AG04450 (cell line): ENCODE measurements around the gene CHST9. TPM values are rescaled to one million over a fixed set of nuclear protein-coding genes. Genes with fewer than 3 reads are reported as not detected.

Source experiments
- CTCF ChIA-PET: fragments of 300-600, 350-600 bp; formaldehyde crosslinking; extraction: SDS; loops from one replicate; lab custom pipeline; 2022; ENCODE audit warnings: antibody characterized with exemption, inconsistent platforms; lab: Charles Lee
- POLR2A ChIA-PET: fragments of 350-600 bp; formaldehyde crosslinking; extraction: SDS; loops from one replicate; lab custom pipeline; 2021; ENCODE audit warnings: antibody characterized with exemption, inconsistent platforms; lab: Yijun Ruan, JAX
- DNase-seq: peaks from one replicate; pipeline ENCODE4 v3.0.0-alpha.2; 2011; ENCODE audit warnings: low read depth, low spot score
- H3K27ac ChIP-seq: one replicate; pipeline ENCODE4 v1.5.1; 2012; ENCODE audit warnings: low read depth, low read length, control low read depth
- H3K27me3 ChIP-seq: one replicate; pipeline ENCODE4 v1.6.0; 2012; ENCODE audit warnings: low read length; ENCODE audit not compliant: control insufficient read depth, insufficient read depth
- H3K4me3 ChIP-seq: 2 replicates; pipeline ENCODE4 v1.5.1; 2011; ENCODE audit warnings: mild to moderate bottlenecking, low read depth, low read length, control low read depth
- H3K9me3 ChIP-seq: 2 replicates; pipeline ENCODE4 v1.5.1; 2012; ENCODE audit warnings: low read length; ENCODE audit not compliant: control insufficient read depth, insufficient read depth
- polyA plus RNA-seq: library from polyadenylated mRNA; depleted of rRNA; stranded (reverse); fragments of >200 nt; gene quantifications from 2 replicates; pipeline ENCODE4 v1.2.3, GENCODE V29; 2011
- TF ChIP-seq, protein P1 (sequence below): IDR thresholded peaks from 2 replicates; pipeline ENCODE4 v1.5.1; 2011; ENCODE audit warnings: low read depth, low read length, control low read depth, inconsistent platforms

Gene CHST9
- polyA plus RNA-seq, 1 experiment, result not detected

DNA sequence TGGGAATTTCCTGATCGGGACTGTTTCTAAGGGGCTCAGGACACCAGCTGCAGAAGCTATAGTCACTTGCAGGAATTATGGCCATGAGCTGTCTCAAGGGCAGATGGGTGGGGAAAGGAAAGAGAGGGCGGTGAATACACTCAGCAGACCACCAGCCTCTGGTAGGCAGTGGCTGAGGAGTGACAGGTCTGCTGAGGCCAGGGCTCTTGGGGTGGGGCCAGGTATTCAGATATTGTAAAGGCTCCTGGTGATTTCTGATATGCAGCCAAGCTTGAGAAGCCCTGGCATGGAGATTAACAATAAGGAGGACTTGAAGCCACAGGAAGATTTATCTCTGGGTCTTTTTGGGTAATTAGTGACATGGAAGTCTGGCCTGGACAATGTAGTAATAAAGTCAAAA lies 174.3 kb downstream of the CHST9 start:
- CTCF ChIA-PET, result no interaction called here
- POLR2A ChIA-PET, result no interaction called here

DNA sequence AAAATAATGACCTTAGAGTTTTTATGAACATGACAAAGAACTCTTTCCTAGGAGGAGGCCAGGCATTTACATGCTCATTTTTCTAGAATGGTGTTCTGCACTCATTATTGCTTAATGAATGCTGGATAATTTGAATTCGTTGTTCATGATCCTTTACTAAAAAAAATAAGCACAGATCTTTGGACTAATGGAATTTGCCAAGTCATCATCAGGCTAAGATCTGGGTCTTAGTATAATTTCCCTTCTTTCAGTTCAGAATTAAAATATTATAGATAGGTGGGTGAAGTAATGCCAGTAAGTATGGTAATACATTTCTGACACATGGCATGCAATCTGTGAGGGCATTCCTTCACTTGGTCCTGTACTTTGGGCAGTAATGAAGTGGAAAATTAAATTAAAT lies 175.8 kb downstream of the CHST9 start:
- no peak overlapping the region for H3K27ac ChIP-seq
- no peaks in the 10 kb centered on the region for H3K27me3 ChIP-seq
- TF ChIP-seq, protein P1, sequence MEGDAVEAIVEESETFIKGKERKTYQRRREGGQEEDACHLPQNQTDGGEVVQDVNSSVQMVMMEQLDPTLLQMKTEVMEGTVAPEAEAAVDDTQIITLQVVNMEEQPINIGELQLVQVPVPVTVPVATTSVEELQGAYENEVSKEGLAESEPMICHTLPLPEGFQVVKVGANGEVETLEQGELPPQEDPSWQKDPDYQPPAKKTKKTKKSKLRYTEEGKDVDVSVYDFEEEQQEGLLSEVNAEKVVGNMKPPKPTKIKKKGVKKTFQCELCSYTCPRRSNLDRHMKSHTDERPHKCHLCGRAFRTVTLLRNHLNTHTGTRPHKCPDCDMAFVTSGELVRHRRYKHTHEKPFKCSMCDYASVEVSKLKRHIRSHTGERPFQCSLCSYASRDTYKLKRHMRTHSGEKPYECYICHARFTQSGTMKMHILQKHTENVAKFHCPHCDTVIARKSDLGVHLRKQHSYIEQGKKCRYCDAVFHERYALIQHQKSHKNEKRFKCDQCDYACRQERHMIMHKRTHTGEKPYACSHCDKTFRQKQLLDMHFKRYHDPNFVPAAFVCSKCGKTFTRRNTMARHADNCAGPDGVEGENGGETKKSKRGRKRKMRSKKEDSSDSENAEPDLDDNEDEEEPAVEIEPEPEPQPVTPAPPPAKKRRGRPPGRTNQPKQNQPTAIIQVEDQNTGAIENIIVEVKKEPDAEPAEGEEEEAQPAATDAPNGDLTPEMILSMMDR, result no peak
- no peak overlapping the region for H3K4me3 ChIP-seq
- POLR2A ChIA-PET, result no interaction called here
- CTCF ChIA-PET, result no interaction called here
- H3K9me3 ChIP-seq, result peaks cover 4% of the 10 kb centered on the region; the same call in 1 of the 2 replicates
- no peak for DNase-seq

More for the DNA sequence above, 174.3 kb downstream of the CHST9 start:
- Histone ChIP-seq H3K9me3 (peaks cover 8% of the 10 kb centered on the region), H3K4me3 (no peak overlapping the region), H3K27me3 (no peaks in the 10 kb centered on the region), H3K27ac (peak overlapping the region; percentile 11)
- DNase-seq, result no peak
- TF ChIP-seq, protein P1, result no peak

DNA sequence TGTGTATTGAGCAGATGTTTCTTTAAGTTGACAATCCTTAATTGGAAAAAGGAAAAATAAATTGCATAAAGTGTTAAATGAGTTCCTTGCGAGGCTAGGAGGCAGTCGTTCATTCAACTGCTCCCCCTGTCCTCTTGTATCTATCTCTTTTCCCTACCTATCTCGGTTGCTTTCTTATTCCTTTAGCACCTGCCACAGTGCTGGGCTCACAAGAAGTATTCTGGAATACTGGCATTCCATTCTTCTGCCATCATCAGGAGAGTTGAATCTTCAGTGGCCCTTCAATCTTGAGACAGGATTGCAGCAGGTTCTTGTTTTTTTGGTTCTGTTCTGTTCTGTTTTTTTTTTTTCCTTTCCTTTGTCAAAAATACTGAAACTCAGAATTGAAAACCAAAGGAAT lies 176.5 kb downstream of the CHST9 start:
- H3K4me3 ChIP-seq, result no peak overlapping the region
- H3K27ac ChIP-seq, result no peak overlapping the region
- ChIA-PET POLR2A (no interaction called here), CTCF (no interaction called here)
- TF ChIP-seq, protein P1, result no peak
- H3K9me3 ChIP-seq, result peaks cover 4% of the 10 kb centered on the region; the same call in 1 of the 2 replicates
- no peaks in the 10 kb centered on the region for H3K27me3 ChIP-seq
- no peak for DNase-seq

DNA sequence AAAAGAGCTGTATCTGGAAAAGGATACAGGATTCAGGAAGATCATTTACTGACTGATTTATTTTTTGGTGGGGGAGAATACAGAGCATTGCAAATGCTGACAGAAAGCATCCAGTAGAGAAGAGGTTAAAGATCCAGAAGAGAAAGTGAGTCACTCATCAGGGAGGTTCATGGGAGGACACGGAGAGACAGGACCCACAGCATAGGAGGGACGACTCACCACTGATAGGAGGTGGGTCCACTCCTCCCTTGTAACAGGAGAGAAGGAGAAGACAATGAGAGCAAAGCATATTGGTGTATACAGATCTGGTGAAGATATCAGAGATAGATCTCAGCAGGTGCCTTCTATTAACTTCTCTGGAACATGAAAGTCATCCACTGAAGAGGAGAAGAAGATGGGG lies 177.2 kb downstream of the CHST9 start:
- DNase-seq, result no peak
- H3K9me3 ChIP-seq, result peaks cover 4% of the 10 kb centered on the region; the same call in 1 of the 2 replicates
- TF ChIP-seq, protein P1, result no peak
- H3K4me3 ChIP-seq, result no peak overlapping the region
- POLR2A ChIA-PET, result no interaction called here
- H3K27ac ChIP-seq, result no peak overlapping the region
- no peaks in the 10 kb centered on the region for H3K27me3 ChIP-seq
- CTCF ChIA-PET, result no interaction called here

DNA sequence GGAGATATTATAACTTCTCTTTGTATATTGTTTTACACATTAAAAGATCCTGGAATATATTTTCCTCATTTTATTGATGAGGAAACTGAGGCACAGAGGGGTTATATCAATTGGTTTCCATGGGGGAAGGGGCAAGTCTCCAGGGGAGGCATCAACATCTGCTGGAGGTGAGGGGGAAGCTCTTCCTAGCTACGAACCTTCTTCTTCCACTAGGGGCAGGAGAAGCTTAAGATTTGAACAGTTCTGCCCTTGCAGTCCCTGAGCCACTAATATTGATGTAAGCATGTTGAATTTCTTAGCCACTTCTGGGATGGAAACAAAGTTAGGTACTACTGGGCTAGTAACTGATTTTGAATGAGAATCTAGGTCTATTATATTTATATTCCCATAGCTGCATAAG lies 179.5 kb downstream of the CHST9 start:
- Histone ChIP-seq H3K27ac (no peak overlapping the region), H3K9me3 (peaks cover under 1% of the 10 kb centered on the region; the same call in 1 of the 2 replicates), H3K27me3 (no peaks in the 10 kb centered on the region), H3K4me3 (no peak overlapping the region)
- POLR2A ChIA-PET, result no interaction called here
- CTCF ChIA-PET, result no interaction called here
- TF ChIP-seq, protein P1, result no peak
- no peak for DNase-seq
